Measurements from ENCODE around the gene GLIS1. TPM values are rescaled to one million over a fixed set of nuclear protein-coding genes. Genes with fewer than 3 reads are reported as not detected.

Gene GLIS1
- total and polyA plus RNA-seq, 10 of the 15 experiments (the other 5 are each of a cell fraction or from before 2014, with no cell fraction given): not detected

DNA sequence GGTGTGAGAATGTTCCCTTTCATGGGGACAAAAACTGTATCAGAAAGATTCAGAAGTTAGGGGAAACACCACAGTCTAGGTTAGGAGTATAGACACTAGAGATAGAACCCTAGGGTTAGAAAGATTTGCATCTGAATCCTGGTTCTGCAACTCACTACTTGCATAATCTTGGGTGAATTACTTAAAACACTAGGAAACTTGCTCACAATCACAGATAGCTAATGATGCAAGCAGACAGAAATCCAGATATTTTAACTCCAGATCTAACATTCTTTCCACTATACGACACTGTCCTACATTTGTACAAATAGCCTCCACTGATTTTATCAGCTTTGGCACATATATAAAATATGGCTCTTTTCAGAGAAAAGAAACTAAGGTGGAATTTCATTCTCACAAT lies 30.8 kb upstream of the GLIS1 start:
- Histone ChIP-seq H2AFZ (ENCODE audit: control insufficient read depth, low read depth, low read length) (no peak overlapping the region), H3K36me3 (ENCODE audit: control insufficient read depth in 2 of 2, insufficient read depth in 2 of 2, low read length in 1 of 2) (peaks cover 0 to 8% of the 10 kb centered on the region in 2 experiments; a peak in 2 of 4 replicates), H3K9ac (ENCODE audit: control insufficient read depth, insufficient read depth, low read length) (no peak overlapping the region), H3K27me3 (replicated peaks in 1 of 2; ENCODE audit: control insufficient read depth in 2 of 2, insufficient read depth in 2 of 2, low read length in 1 of 2) (no peaks in the 10 kb centered on the region), H3K4me3 (no peak overlapping the region), H3K4me2 (ENCODE audit: control insufficient read depth, insufficient read depth) (no peak overlapping the region), H3K9me3 (replicated peaks; ENCODE audit: control insufficient read depth, insufficient read depth, low read length) (no peaks in the 10 kb centered on the region), H3K79me2 (ENCODE audit: control insufficient read depth, insufficient read depth, low read length) (no peaks in the 10 kb centered on the region), H4K20me1 (ENCODE audit: control insufficient read depth, insufficient read depth) (no peaks in the 10 kb centered on the region), H3K4me1 (ENCODE audit: control insufficient read depth, insufficient read depth, low read length) (peaks cover 3% of the 10 kb centered on the region; the same call in 1 of the 2 replicates), H3K27ac (ENCODE audit: control insufficient read depth, insufficient read depth) (no peak overlapping the region)
- ChIA-PET POLR2A (no interaction called here), RAD21 (ENCODE audit: unreplicated experiment) (no interaction called here), CTCF (no interaction called here), SMC1A (ENCODE audit: uncharacterized antibody, unreplicated experiment) (no interaction called here)
- in situ Hi-C loops (cut with MboI): no loop called here
- DNase-seq (ENCODE audit: low read depth, low spot score) (no peak), ATAC-seq (no peak), FAIRE-seq (no peak)
- intact Hi-C loops (cut with micrococcal nuclease; ENCODE audit: unreplicated experiment): no loop called here
- WGBS (ENCODE audit: insufficient coverage, insufficient replicate concordance, low lambda C conversion rate, missing lambda C conversion rate): 100% methylated on average over 1 of the region's 1 CpG
- no TSS peak for BruUV-seq (replicated peaks)
- TF ChIP-seq CEBPB (IDR thresholded peaks at IDR 0.05; ENCODE audit: borderline replicate concordance in 1 of 2, low read depth in 2 of 2, low read length in 2 of 2) (no peak), YBX1 (IDR thresholded peaks at IDR 0.05) (no peak), ZBTB11 (CRISPR knock-in tag; IDR thresholded peaks at IDR 0.05) (no peak), RCOR1 (conservative IDR thresholded peaks at IDR 0.05; ENCODE audit: low read depth, low read length) (no peak), FOXM1 (IDR thresholded peaks at IDR 0.05; ENCODE audit: low read depth, low read length) (no peak), FOS (IDR thresholded peaks at IDR 0.05; ENCODE audit: borderline replicate concordance, extremely low read depth, insufficient read length) (no peak), TAF1 (IDR thresholded peaks at IDR 0.05; ENCODE audit: borderline replicate concordance, low read depth, low read length) (no peak), MYC (IDR thresholded peaks at IDR 0.05; ENCODE audit: insufficient read depth, insufficient read length, insufficient replicate concordance, low read length, severe bottlenecking) (no peak)
- TF ChIP-seq, protein P1, sequence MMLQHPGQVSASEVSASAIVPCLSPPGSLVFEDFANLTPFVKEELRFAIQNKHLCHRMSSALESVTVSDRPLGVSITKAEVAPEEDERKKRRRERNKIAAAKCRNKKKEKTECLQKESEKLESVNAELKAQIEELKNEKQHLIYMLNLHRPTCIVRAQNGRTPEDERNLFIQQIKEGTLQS (IDR thresholded peaks at IDR 0.05; ENCODE audit: borderline replicate concordance, extremely low read depth, low read depth, low read length): no peak

Data from GM12878 (cell line).